IPS-15b (cell line): Measurements from ENCODE around the gene SRPRA.
"Not testable (repeated sequence)": the region's sequence is repeated elsewhere in the genome, so short reads cannot be mapped to it uniquely, and the experiment has no call there.

Source experiments
- H3K27me3 ChIP-seq: one replicate; pipeline ENCODE4 v1.6.1; 2013; ENCODE audit warnings: low read length; ENCODE audit not compliant: control insufficient read depth, insufficient read depth
- H3K36me3 ChIP-seq: one replicate; pipeline ENCODE4 v1.6.1; 2013; ENCODE audit warnings: low read length; ENCODE audit not compliant: control insufficient read depth, insufficient read depth
- H3K4me1 ChIP-seq: one replicate; pipeline ENCODE4 v1.6.1; 2013; ENCODE audit warnings: mild to moderate bottlenecking, low read length; ENCODE audit not compliant: control insufficient read depth, insufficient read depth
- H3K4me3 ChIP-seq: one replicate; pipeline ENCODE4 v1.5.1; 2013; ENCODE audit warnings: low read depth, low read length
- H3K9ac ChIP-seq: one replicate; pipeline ENCODE4 v1.6.1; 2013; ENCODE audit warnings: low read depth, mild to moderate bottlenecking, low read length
- H3K9me3 ChIP-seq: one replicate; pipeline ENCODE4 v1.6.1; 2013; ENCODE audit warnings: mild to moderate bottlenecking, low read length; ENCODE audit not compliant: control insufficient read depth, insufficient read depth

SRPRA gene

GRCh38 chr11:126268708-126269579 is at the start of gene SRPRA, which contains the start of gene FOXRED1:
Gene SRPRA, minus strand, starts transcription at chr11:126268895. Its CDS starts 91 bp downstream, at chr11:126268804.
Gene FOXRED1, plus strand, starts transcription at chr11:126269154. Its CDS starts 53 bp downstream, at chr11:126269207.
- peaks cover 38% of the 10 kb centered on the region for H3K36me3 ChIP-seq
- no peaks in the 10 kb centered on the region for H3K27me3 ChIP-seq
- H3K9me3 ChIP-seq, result no peaks in the 10 kb centered on the region
- H3K4me3 ChIP-seq, result peak within 1 kb of the TSS; percentile 100
- peak within 1 kb of the TSS; percentile 99 for H3K9ac ChIP-seq
- H3K4me1 ChIP-seq, result peaks cover 6% of the 10 kb centered on the region

GRCh38 chr11:126317756-126318573 is 49.3 kb upstream of the SRPRA start:
- H3K4me1 ChIP-seq, result no peaks in the 10 kb centered on the region
- H3K4me3 ChIP-seq, result no peak overlapping the region
- H3K9ac ChIP-seq, result no peak overlapping the region
- H3K27me3 ChIP-seq, result no peaks in the 10 kb centered on the region
- no peaks in the 10 kb centered on the region for H3K36me3 ChIP-seq
- H3K9me3 ChIP-seq, result no peaks in the 10 kb centered on the region

DNA sequence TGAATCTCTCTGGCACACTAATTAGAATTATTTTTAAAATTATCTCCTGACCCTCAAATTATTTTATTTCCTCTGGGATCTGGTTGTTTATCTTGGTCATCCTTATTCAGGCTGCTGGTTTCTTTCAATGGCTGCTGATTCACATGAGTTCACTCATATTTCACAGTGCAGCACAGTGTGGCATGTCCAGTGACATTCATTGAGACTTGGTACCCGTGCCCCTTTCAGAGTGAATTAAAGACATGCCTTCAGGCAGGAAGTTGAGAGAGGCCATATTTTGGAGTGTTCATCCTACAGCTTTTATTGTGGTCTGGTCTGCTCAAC is 48.7 kb upstream of the SRPRA start:
- H3K9me3 ChIP-seq, result no peaks in the 10 kb centered on the region
- no peak overlapping the region for H3K4me3 ChIP-seq
- H3K4me1 ChIP-seq, result no peaks in the 10 kb centered on the region
- H3K36me3 ChIP-seq, result no peaks in the 10 kb centered on the region
- no peaks in the 10 kb centered on the region for H3K27me3 ChIP-seq
- H3K9ac ChIP-seq, result no peak overlapping the region

DNA sequence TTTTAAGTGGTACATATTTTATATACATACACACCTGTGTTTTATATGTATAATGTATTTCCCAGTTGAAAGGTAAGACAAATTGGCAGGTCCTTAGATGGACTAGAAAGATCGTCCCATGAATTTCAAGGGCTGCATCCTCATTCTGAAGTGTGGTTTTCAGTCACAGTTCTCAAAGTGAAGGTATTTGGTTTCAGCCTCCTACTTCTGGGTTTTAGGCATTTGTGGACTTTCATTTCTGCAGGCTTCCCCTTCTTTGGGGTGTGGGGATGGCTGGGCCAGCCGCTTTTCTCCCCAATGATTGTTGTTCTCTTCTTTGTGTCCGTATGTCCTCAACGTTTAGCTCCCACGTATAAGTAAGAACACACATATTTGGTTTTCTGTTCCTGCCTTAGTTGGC is 45.1 kb upstream of the SRPRA start:
- Histone ChIP-seq H3K4me3 (no peak overlapping the region), H3K9me3 (no peaks in the 10 kb centered on the region), H3K36me3 (peaks cover 5% of the 10 kb centered on the region), H3K4me1 (no peaks in the 10 kb centered on the region), H3K9ac (no peak overlapping the region), H3K27me3 (no peaks in the 10 kb centered on the region)

DNA sequence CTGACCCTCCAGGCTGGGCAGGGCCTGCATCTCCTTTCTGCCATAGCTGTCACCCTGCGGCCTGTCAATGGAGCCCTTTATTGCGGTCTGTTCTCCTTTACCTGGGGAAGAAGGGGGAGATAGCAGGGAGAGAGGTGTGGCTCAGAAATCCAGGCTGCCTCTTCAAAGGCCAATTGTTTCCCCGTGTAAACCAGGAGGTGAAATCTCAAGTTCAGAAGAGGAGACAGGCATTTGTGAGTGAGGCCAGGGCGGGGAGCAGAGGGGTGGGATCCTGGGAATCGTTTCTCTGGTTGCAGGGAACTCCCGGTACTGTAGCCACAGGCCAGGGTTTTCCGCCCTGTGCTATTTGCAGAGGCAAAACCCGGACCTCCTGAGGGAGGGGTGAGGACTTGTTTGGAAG is 44.3 kb upstream of the SRPRA start:
- Histone ChIP-seq H3K27me3 (no peaks in the 10 kb centered on the region), H3K4me1 (no peaks in the 10 kb centered on the region), H3K9me3 (no peaks in the 10 kb centered on the region), H3K4me3 (no peak overlapping the region), H3K36me3 (peaks cover 5% of the 10 kb centered on the region), H3K9ac (no peak overlapping the region)

- Histone ChIP-seq H3K27me3 (no peaks in the 10 kb centered on the region), H3K9me3 (no peaks in the 10 kb centered on the region), H3K36me3 (peaks cover 5% of the 10 kb centered on the region), H3K4me1 (no peaks in the 10 kb centered on the region), H3K4me3 (no peak overlapping the region), H3K9ac (no peak overlapping the region)
Observed at GRCh38 chr11:126311401-126312291, 43.0 kb upstream of the SRPRA start.

DNA sequence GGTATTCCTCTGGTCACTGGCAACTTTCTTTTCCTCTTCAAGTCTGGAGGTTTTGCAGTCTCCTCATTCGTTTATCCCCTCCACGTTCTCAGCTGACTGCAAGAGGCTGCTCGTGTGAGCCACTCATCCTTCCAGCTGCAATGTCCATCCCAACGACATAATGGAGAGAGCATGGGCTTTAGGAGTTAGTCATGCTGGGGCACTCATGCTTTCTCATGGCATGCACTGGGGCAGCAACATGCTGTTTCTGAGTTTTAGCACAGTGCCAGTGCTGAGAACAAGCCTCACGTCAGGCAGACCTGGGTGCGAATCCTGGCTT is 42.3 kb upstream of the SRPRA start:
- Histone ChIP-seq H3K4me1 (no peaks in the 10 kb centered on the region), H3K36me3 (peaks cover 5% of the 10 kb centered on the region), H3K9me3 (no peaks in the 10 kb centered on the region), H3K4me3 (no peak overlapping the region), H3K27me3 (no peaks in the 10 kb centered on the region), H3K9ac (no peak overlapping the region)

DNA sequence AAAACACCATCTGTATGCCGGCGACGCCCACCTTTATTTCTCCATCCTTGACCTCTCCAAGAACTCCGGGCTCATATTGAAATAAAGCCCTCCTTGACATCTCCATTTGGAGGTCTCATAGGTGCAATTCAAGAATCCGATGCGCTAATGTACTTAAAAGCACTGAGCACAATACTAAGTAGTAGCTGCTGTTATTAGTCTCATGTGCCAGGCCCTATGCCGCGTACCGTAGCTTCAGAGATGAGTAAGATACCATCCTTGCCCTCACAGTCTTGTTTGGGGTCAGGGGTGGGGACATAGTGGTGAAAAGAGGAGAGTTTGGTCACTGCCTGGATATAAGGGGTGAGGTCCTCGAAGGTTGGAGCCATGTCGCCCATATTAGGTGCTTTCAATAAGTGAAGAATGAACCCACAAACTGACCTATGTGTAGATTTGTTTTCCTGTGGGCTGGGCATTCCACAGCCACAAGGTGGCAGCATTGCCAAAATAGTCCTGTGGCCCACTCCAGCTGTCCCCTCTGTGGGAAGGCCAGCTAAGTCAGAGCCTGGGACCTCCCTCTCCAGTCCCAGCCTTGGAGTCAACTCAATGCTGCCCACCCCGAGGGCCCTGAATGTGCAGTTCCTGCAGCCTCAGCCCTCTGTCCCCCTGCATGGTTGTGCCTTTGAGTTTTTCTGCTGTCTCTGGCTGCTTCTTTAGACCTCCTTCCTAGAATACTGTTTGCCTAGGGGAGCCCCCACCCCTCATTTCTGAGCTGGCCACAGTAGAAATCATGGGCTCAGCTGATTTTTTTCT is 41.7 kb upstream of the SRPRA start:
- H3K27me3 ChIP-seq, result no peaks in the 10 kb centered on the region
- no peaks in the 10 kb centered on the region for H3K9me3 ChIP-seq
- no peak overlapping the region for H3K9ac ChIP-seq
- H3K36me3 ChIP-seq, result peaks cover 5% of the 10 kb centered on the region
- no peaks in the 10 kb centered on the region for H3K4me1 ChIP-seq
- no peak overlapping the region for H3K4me3 ChIP-seq

DNA sequence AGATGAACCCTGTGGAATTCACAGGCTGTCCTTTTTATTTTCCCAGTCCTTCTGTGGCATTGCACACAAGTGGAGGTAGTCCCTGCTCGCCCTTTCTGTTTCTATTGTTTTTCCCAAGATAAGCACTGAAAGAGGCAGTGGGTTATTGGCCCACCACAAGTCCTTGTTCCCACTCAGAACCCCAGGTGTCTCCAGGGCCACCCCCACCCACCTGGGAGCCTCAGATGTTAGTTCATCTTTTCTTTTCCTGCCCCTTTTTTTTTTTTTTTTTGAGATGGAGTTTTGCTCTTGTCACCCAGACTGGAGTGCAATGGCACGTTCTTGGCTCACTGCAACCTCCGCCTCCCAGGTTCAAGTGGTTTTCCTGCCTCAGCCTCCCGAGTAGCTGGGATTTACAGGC is 40.1 kb upstream of the SRPRA start:
- not testable (repeated sequence) for H3K27me3 ChIP-seq, H3K4me3 ChIP-seq, H3K4me1 ChIP-seq, H3K9me3 ChIP-seq, H3K36me3 ChIP-seq, H3K9ac ChIP-seq

DNA sequence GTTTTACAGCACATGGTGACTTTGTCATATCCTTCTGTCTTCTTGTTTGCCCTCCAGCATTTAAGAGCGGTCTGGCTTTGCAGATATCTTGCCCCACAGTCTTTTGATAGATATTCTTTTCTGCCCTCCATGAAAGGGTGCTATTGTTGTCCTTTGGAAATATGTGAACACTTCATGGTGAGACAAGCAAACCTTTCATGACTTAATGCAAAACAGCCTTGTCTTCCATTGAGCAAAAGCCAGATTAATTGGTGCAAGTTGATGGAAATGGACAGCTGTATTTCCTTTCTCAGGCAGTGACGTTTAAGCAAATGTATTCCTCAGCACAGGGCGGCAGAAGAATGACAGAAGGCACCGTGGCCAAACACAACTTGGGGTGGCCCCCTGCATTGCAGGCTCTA is 39.6 kb upstream of the SRPRA start:
- Histone ChIP-seq H3K9me3 (no peaks in the 10 kb centered on the region), H3K4me3 (no peak overlapping the region), H3K27me3 (no peaks in the 10 kb centered on the region), H3K36me3 (peaks cover 5% of the 10 kb centered on the region), H3K4me1 (no peaks in the 10 kb centered on the region), H3K9ac (no peak overlapping the region)

DNA sequence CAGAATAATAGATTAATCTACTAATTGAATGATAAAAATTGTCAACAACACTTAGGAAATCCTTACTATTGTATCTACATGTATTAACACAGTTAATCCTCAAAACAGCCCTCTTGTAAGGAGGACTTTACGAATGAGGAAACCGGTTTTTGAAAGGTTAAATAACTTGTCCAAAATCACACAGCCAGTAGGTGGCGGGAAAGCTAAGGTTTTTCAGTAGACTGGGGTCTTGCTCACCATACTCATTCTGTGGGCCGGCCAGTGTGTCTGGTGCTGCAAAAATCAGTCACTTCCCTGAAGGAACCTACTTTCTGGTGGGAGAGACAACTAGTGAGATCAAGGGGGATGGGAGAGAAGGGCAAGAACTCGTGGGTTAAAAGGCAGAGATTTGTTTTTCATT is 39.0 kb upstream of the SRPRA start:
- Histone ChIP-seq H3K27me3 (no peaks in the 10 kb centered on the region), H3K36me3 (peaks cover 5% of the 10 kb centered on the region), H3K9me3 (no peaks in the 10 kb centered on the region), H3K4me1 (no peaks in the 10 kb centered on the region), H3K9ac (no peak overlapping the region), H3K4me3 (no peak overlapping the region)
